A673 (cell line): ENCODE measurements around the gene ENOX1.

Experiments used
- CTCF ChIP-seq: fragments of 300-800, 200-600 bp; sonication (generic); conservative IDR thresholded peaks from 2 replicates; pipeline ENCODE4 v1.5.1; 2017; ENCODE audit warnings: low read depth, mild to moderate bottlenecking, antibody characterized with exemption, low read length, moderate library complexity, mixed read lengths
- EZH2 ChIP-seq: fragments of 200-600 bp; sonication (generic); IDR thresholded peaks from 2 replicates; pipeline ENCODE4 v1.6.1; 2017; ENCODE audit warnings: borderline replicate concordance, low read depth, mild to moderate bottlenecking, mixed read lengths, antibody characterized with exemption, low read length; ENCODE audit not compliant: poor library complexity, severe bottlenecking

- TF ChIP-seq CTCF = no peak
- no peak for TF ChIP-seq EZH2
These were observed 457.9 kb downstream of the ENOX1 start for GRCh38 chr13:43328907-43329306.
